Liver (tissue), 9 donors: ENCODE data around the gene GRID2IP. TPM values are rescaled to one million over a fixed set of nuclear protein-coding genes. Genes with fewer than 3 reads are reported as not detected.

Experiments used
- DNase-seq: peaks from one replicate; pipeline ENCODE4 v3.0.0-alpha.2; 2017; ENCODE audit warnings: low spot score
- H3K27ac ChIP-seq, 2 donors: one replicate each; pipeline ENCODE4 v1.7.0; 2013; ENCODE audit warnings: inconsistent platforms in 2 of 2, low read length in 2 of 2, control low read depth in 1 of 2, low read depth in 1 of 2, mild to moderate bottlenecking in 1 of 2
- H3K27me3 ChIP-seq, 4 donors: one replicate each; pipeline versions ENCODE4 v1.6.1 to v1.7.0; 2013; ENCODE audit warnings: low read length in 3 of 4, inconsistent platforms in 1 of 4, mild to moderate bottlenecking in 1 of 4, moderate library complexity in 1 of 4; ENCODE audit not compliant: control insufficient read depth in 4 of 4, insufficient read depth in 4 of 4
- H3K36me3 ChIP-seq, 4 donors: one replicate each; pipeline versions ENCODE4 v1.6.1 to v1.7.0; 2013; ENCODE audit warnings: low read length in 3 of 4, mild to moderate bottlenecking in 3 of 4, low read depth in 1 of 4, moderate library complexity in 1 of 4; ENCODE audit not compliant: control insufficient read depth in 4 of 4, insufficient read depth in 3 of 4
- H3K4me1 ChIP-seq, 4 donors: one replicate each; pipeline versions ENCODE4 v1.6.1 to v1.7.0; 2013; ENCODE audit warnings: low read length in 3 of 4, mild to moderate bottlenecking in 3 of 4, moderate library complexity in 1 of 4; ENCODE audit not compliant: control insufficient read depth in 4 of 4, insufficient read depth in 4 of 4
- H3K4me3 ChIP-seq, 3 donors: one replicate each; pipeline versions ENCODE4 v1.6.1 to v1.7.0; 2013; ENCODE audit warnings: low read length in 3 of 3, control low read depth in 1 of 3, low read depth in 1 of 3, mild to moderate bottlenecking in 1 of 3
- H3K9ac ChIP-seq, 2 donors: one replicate each; pipeline ENCODE4 v1.7.0; 2013; ENCODE audit warnings: low read length in 2 of 2, mild to moderate bottlenecking in 2 of 2, moderate library complexity in 2 of 2, control low read depth in 1 of 2, low read depth in 1 of 2
- H3K9me3 ChIP-seq, 4 donors: one replicate each; pipeline versions ENCODE4 v1.6.1 to v1.7.0; 2013; ENCODE audit warnings: low read length in 3 of 4; ENCODE audit not compliant: control insufficient read depth in 4 of 4
- ATF3 ChIP-seq: IDR thresholded peaks from 2 replicates; pipeline ENCODE4 v1.6.1; 2016; ENCODE audit warnings: antibody characterized with exemption
- CTCF ChIP-seq: fragments of 150-350 bp; IDR thresholded peaks from 2 replicates; pipeline ENCODE4 v1.5.1; 2017; ENCODE audit warnings: improper control_type of control experiment, low read depth, low read length; ENCODE audit not compliant: missing input control
- EGR1 ChIP-seq, 2 donors: IDR thresholded peaks; 2 replicates each; pipeline ENCODE4 v1.6.1; 2016 to 2018; ENCODE audit warnings: antibody characterized with exemption in 2 of 2, low read depth in 2 of 2
- FOXA1 ChIP-seq: IDR thresholded peaks from 2 replicates; pipeline ENCODE4 v1.6.1; 2016; ENCODE audit warnings: antibody characterized with exemption
- FOXA2 ChIP-seq: IDR thresholded peaks from 2 replicates; pipeline ENCODE4 v1.6.1; 2016; ENCODE audit warnings: antibody characterized with exemption
- GABPA ChIP-seq, 2 donors: IDR thresholded peaks in 1 of 2; conservative IDR thresholded peaks in 1 of 2; 2 replicates each; pipeline ENCODE4 v1.6.1; 2016; ENCODE audit warnings: antibody characterized with exemption in 2 of 2, mild to moderate bottlenecking in 1 of 2, moderate library complexity in 1 of 2
- HNF4A ChIP-seq, 2 donors: conservative IDR thresholded peaks; 2 replicates each; pipeline ENCODE4 v1.6.1; 2016; ENCODE audit warnings: antibody characterized with exemption in 2 of 2, mild to moderate bottlenecking in 2 of 2
- HNF4G ChIP-seq: IDR thresholded peaks from 2 replicates; pipeline ENCODE4 v1.6.1; 2016; ENCODE audit warnings: antibody characterized with exemption
- JUND ChIP-seq, 2 donors: IDR thresholded peaks; 2 replicates each; pipeline ENCODE4 v1.6.1; 2016; ENCODE audit warnings: antibody characterized with exemption in 2 of 2
- MAX ChIP-seq: IDR thresholded peaks from 2 replicates; pipeline ENCODE4 v1.6.1; 2016; ENCODE audit warnings: antibody characterized with exemption
- NR2F2 ChIP-seq: IDR thresholded peaks from 2 replicates; pipeline ENCODE4 v1.6.1; 2016; ENCODE audit warnings: antibody characterized with exemption
- RAD21 ChIP-seq, 2 donors: IDR thresholded peaks; 2 replicates each; pipeline ENCODE4 v1.6.1; 2016; ENCODE audit warnings: antibody characterized with exemption in 2 of 2, mild to moderate bottlenecking in 2 of 2
- REST ChIP-seq: IDR thresholded peaks from 2 replicates; pipeline ENCODE4 v1.6.1; 2016; ENCODE audit warnings: antibody characterized with exemption, mild to moderate bottlenecking
- RXRA ChIP-seq, 2 donors: IDR thresholded peaks; 2 replicates each; pipeline ENCODE4 v1.6.1; 2017 to 2018; ENCODE audit warnings: antibody characterized with exemption in 2 of 2, mild to moderate bottlenecking in 1 of 2
- SP1 ChIP-seq: IDR thresholded peaks from 2 replicates; pipeline ENCODE4 v1.6.1; 2018; ENCODE audit warnings: antibody characterized with exemption, mild to moderate bottlenecking
- TAF1 ChIP-seq: conservative IDR thresholded peaks from 2 replicates; pipeline ENCODE4 v1.6.1; 2016; ENCODE audit warnings: antibody characterized with exemption, mild to moderate bottlenecking
- YY1 ChIP-seq: IDR thresholded peaks from 2 replicates; pipeline ENCODE4 v1.6.1; 2016; ENCODE audit warnings: antibody characterized with exemption, mild to moderate bottlenecking
- WGBS: extraction: QIAGEN DNeasy Blood & Tissue Kit; methylation state at CpG from one replicate; pipeline ENCODE4 v1.1.7; 2013; 5-methylcytosine and 5-hydroxymethylcytosine counted together
- polyA plus RNA-seq, 2 donors: library from polyadenylated mRNA; stranded (reverse) in 1 of 2; unstranded in 1 of 2; fragments of 200-250 nt in 1 of 2; fragments of >200 nt in 1 of 2; fragmentation: Nextera tagmentation in 1 of 2; extraction: Ambion mirVana in 1 of 2; gene quantifications; one replicate each; pipeline versions ENCODE4 v1.2.1 to v1.2.3, GENCODE V29; 2013 to 2015
- total RNA-seq, 2 donors: library from RNA; depleted of rRNA; stranded (reverse); fragments of >200 nt; gene quantifications; one replicate each; pipeline ENCODE4 v1.2.3, GENCODE V29; 2014
- TF ChIP-seq, protein P1 (sequence below): IDR thresholded peaks from 2 replicates; pipeline ENCODE4 v1.6.1; 2016; ENCODE audit warnings: antibody characterized with exemption
- donor health status: healthy.
- donor health status: healthy.
- donor health status: healthy.
- donor health status: healthy.
- donor health status: healthy.

GRID2IP gene
- total and polyA plus RNA-seq, 4 donors = 0.05 to 0.08 TPM; not detected in 2

DNA sequence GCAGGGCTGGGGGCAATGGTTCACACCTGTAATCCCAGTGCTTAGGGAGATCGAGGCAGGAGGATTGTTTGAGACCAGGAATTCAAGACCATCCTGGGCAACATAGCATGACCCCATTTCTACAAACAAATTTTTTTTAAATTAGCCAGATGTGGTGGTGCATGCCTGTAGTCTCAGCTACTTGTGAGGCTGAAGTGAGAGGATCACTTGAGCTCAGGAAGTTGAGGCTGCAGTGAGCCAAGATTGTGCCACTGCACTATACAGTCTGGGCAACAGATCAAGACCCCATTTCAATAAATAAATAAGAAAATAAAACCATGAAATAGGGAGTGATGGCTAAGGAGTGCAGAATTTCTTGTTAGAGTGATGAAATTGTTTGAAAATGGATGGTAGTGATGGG lies 8.9 kb downstream of the GRID2IP start (continued):
- TF ChIP-seq, protein P1, sequence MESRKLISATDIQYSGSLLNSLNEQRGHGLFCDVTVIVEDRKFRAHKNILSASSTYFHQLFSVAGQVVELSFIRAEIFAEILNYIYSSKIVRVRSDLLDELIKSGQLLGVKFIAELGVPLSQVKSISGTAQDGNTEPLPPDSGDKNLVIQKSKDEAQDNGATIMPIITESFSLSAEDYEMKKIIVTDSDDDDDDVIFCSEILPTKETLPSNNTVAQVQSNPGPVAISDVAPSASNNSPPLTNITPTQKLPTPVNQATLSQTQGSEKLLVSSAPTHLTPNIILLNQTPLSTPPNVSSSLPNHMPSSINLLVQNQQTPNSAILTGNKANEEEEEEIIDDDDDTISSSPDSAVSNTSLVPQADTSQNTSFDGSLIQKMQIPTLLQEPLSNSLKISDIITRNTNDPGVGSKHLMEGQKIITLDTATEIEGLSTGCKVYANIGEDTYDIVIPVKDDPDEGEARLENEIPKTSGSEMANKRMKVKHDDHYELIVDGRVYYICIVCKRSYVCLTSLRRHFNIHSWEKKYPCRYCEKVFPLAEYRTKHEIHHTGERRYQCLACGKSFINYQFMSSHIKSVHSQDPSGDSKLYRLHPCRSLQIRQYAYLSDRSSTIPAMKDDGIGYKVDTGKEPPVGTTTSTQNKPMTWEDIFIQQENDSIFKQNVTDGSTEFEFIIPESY = no peak

DNA sequence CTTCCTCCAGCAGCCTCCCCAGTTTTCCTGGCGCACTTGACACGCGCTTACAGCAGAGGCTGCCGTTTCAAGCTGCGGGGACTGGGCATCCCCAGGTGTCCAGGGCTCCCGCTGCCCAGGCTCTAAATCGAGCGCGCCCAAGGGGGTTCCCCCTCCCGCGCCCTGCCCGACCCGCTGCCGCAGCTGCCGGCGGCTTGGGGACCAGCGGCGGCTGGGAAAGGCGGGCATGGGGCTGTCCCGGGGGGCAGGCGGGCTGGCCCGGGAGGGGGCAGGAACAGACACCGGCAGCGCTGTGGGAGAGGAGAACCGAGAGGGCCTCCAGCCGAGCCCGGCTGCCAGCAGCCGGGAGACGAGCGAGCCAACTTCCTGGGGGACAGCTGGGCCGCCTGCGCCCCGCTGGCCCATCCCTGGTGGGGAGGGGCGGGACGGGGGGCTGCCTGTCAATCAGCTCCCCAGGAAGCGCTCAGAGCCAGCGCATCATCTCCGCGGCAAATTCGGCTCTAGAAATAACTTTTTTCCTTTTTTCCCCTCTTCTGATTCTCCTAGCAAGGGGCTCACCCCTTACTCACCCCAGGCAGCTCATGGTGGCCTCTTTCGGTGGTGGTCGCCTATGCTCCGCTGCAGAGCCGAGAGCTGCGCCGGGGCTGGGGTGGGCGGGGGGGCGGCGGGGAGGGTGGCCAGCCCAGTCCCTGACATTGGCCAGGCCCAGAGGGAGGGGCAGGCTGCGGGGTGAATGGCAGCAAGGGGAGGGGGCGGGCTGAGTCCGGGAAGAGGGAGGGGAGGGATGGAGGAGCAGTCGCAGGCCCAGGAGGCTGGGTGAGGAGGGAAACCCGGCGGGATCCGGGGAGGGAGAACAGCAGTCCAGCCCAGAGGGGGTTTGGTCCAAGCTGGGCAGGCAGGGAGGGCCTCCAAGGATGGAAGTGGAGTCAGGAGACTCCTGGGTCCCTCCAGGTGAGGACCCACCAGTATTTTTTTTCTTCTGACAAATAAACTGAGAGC lies 14.7 kb downstream of the GRID2IP start:
- Histone ChIP-seq H3K4me1 (peaks cover 0 to 3% (median 0%) of the 10 kb centered on the region in 4 donors), H3K4me3 (peak overlapping the region in 1 of 3 donors; percentile 22), H3K9me3 (no peaks in the 10 kb centered on the region), H3K9ac (no peak overlapping the region), H3K27me3 (peaks cover 0 to 9% (median 4%) of the 10 kb centered on the region in 4 donors), H3K27ac (no peak overlapping the region), H3K36me3 (no peaks in the 10 kb centered on the region)
- 3% methylated on average over 56 of the region's 56 CpGs for WGBS
- DNase-seq = no peak
- TF ChIP-seq SP1 = no peak
- no peak for TF ChIP-seq CTCF
- TF ChIP-seq, protein P1 = no peak
- TF ChIP-seq MAX = no peak
- TF ChIP-seq FOXA2 = no peak
- TF ChIP-seq TAF1 = no peak
- no peak for TF ChIP-seq HNF4G
- TF ChIP-seq JUND (IDR thresholded peaks at IDR 0.05) = no peak
- TF ChIP-seq HNF4A (conservative IDR thresholded peaks at IDR 0.05) = no peak
- no peak for TF ChIP-seq YY1
- TF ChIP-seq RAD21 (IDR thresholded peaks at IDR 0.05) = no peak
- TF ChIP-seq REST = no peak
- TF ChIP-seq EGR1 (IDR thresholded peaks at IDR 0.05; ENCODE audit: low read depth in 2 of 2) = no peak
- TF ChIP-seq RXRA (IDR thresholded peaks at IDR 0.05) = no peak
- TF ChIP-seq NR2F2 = no peak
- TF ChIP-seq FOXA1 = no peak
- no peak for TF ChIP-seq GABPA (IDR thresholded peaks at IDR 0.05 in 1 of 2, conservative IDR thresholded peaks at IDR 0.05 in 1 of 2)
- no peak for TF ChIP-seq ATF3
